Duodenal mucosa (tissue), 2 donors: ENCODE data around the gene BCCIP.

ENCODE experiments used
- H3K27ac ChIP-seq: one replicate; pipeline ENCODE4 v1.7.0; 2013; ENCODE audit warnings: low read depth, low read length
- H3K27me3 ChIP-seq, 2 donors: one replicate each; pipeline ENCODE4 v1.7.0; 2013; ENCODE audit warnings: low read length in 2 of 2, control low read depth in 1 of 2; ENCODE audit not compliant: insufficient read depth in 2 of 2, control insufficient read depth in 1 of 2
- H3K36me3 ChIP-seq, 2 donors: one replicate each; pipeline ENCODE4 v1.7.0; 2013; ENCODE audit warnings: low read length in 2 of 2, control low read depth in 1 of 2; ENCODE audit not compliant: insufficient read depth in 2 of 2, control insufficient read depth in 1 of 2
- H3K4me1 ChIP-seq, 2 donors: one replicate each; pipeline ENCODE4 v1.7.0; 2013; ENCODE audit warnings: low read length in 2 of 2, control low read depth in 1 of 2; ENCODE audit not compliant: insufficient read depth in 2 of 2, control insufficient read depth in 1 of 2
- H3K4me3 ChIP-seq, 2 donors: one replicate each; pipeline ENCODE4 v1.7.0; 2013; ENCODE audit warnings: low read length in 2 of 2, low read depth in 1 of 2
- H3K9ac ChIP-seq, 2 donors: one replicate each; pipeline ENCODE4 v1.7.0; 2013; ENCODE audit warnings: low read length in 2 of 2, low read depth in 1 of 2
- H3K9me3 ChIP-seq, 2 donors: one replicate each; pipeline ENCODE4 v1.7.0; 2013; ENCODE audit warnings: low read length in 2 of 2, control low read depth in 1 of 2; ENCODE audit not compliant: control insufficient read depth in 1 of 2

BCCIP gene

GRCh38 chr10:125797994-125798662 is 25.2 kb upstream of the BCCIP start:
- Histone ChIP-seq H3K4me1 (no peaks in the 10 kb centered on the region), H3K9me3 (no peaks in the 10 kb centered on the region), H3K36me3 (peaks cover 10 to 62% of the 10 kb centered on the region in 2 donors), H3K9ac (no peak overlapping the region), H3K27ac (no peak overlapping the region), H3K27me3 (no peaks in the 10 kb centered on the region), H3K4me3 (no peak overlapping the region)

GRCh38 chr10:125799451-125800182 is 23.7 kb upstream of the BCCIP start:
- Histone ChIP-seq H3K4me1 (no peaks in the 10 kb centered on the region), H3K4me3 (no peak overlapping the region), H3K27me3 (no peaks in the 10 kb centered on the region), H3K27ac (no peak overlapping the region), H3K9ac (no peak overlapping the region), H3K36me3 (peaks cover 6 to 58% of the 10 kb centered on the region in 2 donors), H3K9me3 (no peaks in the 10 kb centered on the region)

- no peak overlapping the region for H3K9ac ChIP-seq
- H3K36me3 ChIP-seq, result peaks cover 7 to 59% of the 10 kb centered on the region in 2 donors
- H3K27ac ChIP-seq, result no peak overlapping the region
- no peaks in the 10 kb centered on the region for H3K4me1 ChIP-seq
- no peaks in the 10 kb centered on the region for H3K9me3 ChIP-seq
- no peaks in the 10 kb centered on the region for H3K27me3 ChIP-seq
- H3K4me3 ChIP-seq, result no peak overlapping the region
These were observed 21.8 kb upstream of the BCCIP start for GRCh38 chr10:125801574-125801973.

- H3K4me1 ChIP-seq, result no peaks in the 10 kb centered on the region
- H3K9ac ChIP-seq, result no peak overlapping the region
- H3K36me3 ChIP-seq, result peaks cover 7 to 62% of the 10 kb centered on the region in 2 donors
- no peak overlapping the region for H3K4me3 ChIP-seq
- no peak overlapping the region for H3K27ac ChIP-seq
- H3K9me3 ChIP-seq, result no peaks in the 10 kb centered on the region
- no peaks in the 10 kb centered on the region for H3K27me3 ChIP-seq
These were observed 21.2 kb upstream of the BCCIP start for GRCh38 chr10:125802131-125802530.

- Histone ChIP-seq H3K4me3 (no peak overlapping the region), H3K27me3 (no peaks in the 10 kb centered on the region), H3K36me3 (peaks cover 7 to 61% of the 10 kb centered on the region in 2 donors), H3K9ac (no peak overlapping the region), H3K4me1 (no peaks in the 10 kb centered on the region), H3K27ac (no peak overlapping the region), H3K9me3 (no peaks in the 10 kb centered on the region)
These were observed 20.6 kb upstream of the BCCIP start for GRCh38 chr10:125802739-125803138.

- no peaks in the 10 kb centered on the region for H3K4me1 ChIP-seq
- no peak overlapping the region for H3K4me3 ChIP-seq
- H3K9ac ChIP-seq, result no peak overlapping the region
- H3K9me3 ChIP-seq, result no peaks in the 10 kb centered on the region
- no peak overlapping the region for H3K27ac ChIP-seq
- no peaks in the 10 kb centered on the region for H3K27me3 ChIP-seq
- H3K36me3 ChIP-seq, result peaks cover 11 to 55% of the 10 kb centered on the region in 2 donors
These were observed 15.3 kb upstream of the BCCIP start for GRCh38 chr10:125808047-125808446.

GRCh38 chr10:125811251-125811650 is 12.1 kb upstream of the BCCIP start:
- no peak overlapping the region for H3K9ac ChIP-seq
- peaks cover 9 to 63% of the 10 kb centered on the region in 2 donors for H3K36me3 ChIP-seq
- H3K27ac ChIP-seq, result no peak overlapping the region
- H3K4me1 ChIP-seq, result no peaks in the 10 kb centered on the region
- H3K27me3 ChIP-seq, result no peaks in the 10 kb centered on the region
- H3K9me3 ChIP-seq, result no peaks in the 10 kb centered on the region
- H3K4me3 ChIP-seq, result no peak overlapping the region

- Histone ChIP-seq H3K9ac (no peak overlapping the region), H3K36me3 (peaks cover 9 to 54% of the 10 kb centered on the region in 2 donors), H3K27me3 (no peaks in the 10 kb centered on the region), H3K4me1 (no peaks in the 10 kb centered on the region), H3K9me3 (no peaks in the 10 kb centered on the region), H3K27ac (no peak overlapping the region), H3K4me3 (no peak overlapping the region)
These were observed 11.1 kb upstream of the BCCIP start for GRCh38 chr10:125812128-125812750.

GRCh38 chr10:125815764-125816163 is 7.6 kb upstream of the BCCIP start:
- Histone ChIP-seq H3K4me1 (peaks cover 3 to 7% of the 10 kb centered on the region in 2 donors), H3K9me3 (no peaks in the 10 kb centered on the region), H3K36me3 (peaks cover 5 to 35% of the 10 kb centered on the region in 2 donors), H3K9ac (no peak overlapping the region), H3K27ac (no peak overlapping the region), H3K4me3 (no peak overlapping the region), H3K27me3 (no peaks in the 10 kb centered on the region)

GRCh38 chr10:125816548-125816947 is 6.8 kb upstream of the BCCIP start:
- H3K9me3 ChIP-seq, result no peaks in the 10 kb centered on the region
- no peak overlapping the region for H3K4me3 ChIP-seq
- no peaks in the 10 kb centered on the region for H3K27me3 ChIP-seq
- no peak overlapping the region for H3K27ac ChIP-seq
- H3K9ac ChIP-seq, result no peak overlapping the region
- H3K36me3 ChIP-seq, result peaks cover 5 to 31% of the 10 kb centered on the region in 2 donors
- peaks cover 11 to 12% of the 10 kb centered on the region in 2 donors for H3K4me1 ChIP-seq
